SK-N-SH (cell line): ENCODE results near the gene KCTD20. TPM values are rescaled to one million over a fixed set of nuclear protein-coding genes. Genes with fewer than 3 reads are reported as not detected.

ENCODE experiments used
- CTCF ChIA-PET: fragments of 300-600, 350-600 bp; formaldehyde crosslinking; extraction: SDS; loops from one replicate; lab custom pipeline; 2021; lab: Yijun Ruan, JAX
- POLR2A ChIA-PET: fragments of 350-600 bp; sonication (Branson Sonifier 250); formaldehyde crosslinking; extraction: SDS; loops from one replicate; lab custom pipeline; 2020; ENCODE audit warnings: antibody characterized with exemption, inconsistent platforms; lab: Yijun Ruan, JAX
- DNase-seq: peaks from one replicate; pipeline ENCODE4 v3.0.0; 2012
- H2AFZ ChIP-seq: fragments of 200-600 bp; sonication (generic); 2 replicates; pipeline ENCODE4 v1.8.1; 2016; ENCODE audit warnings: antibody characterized with exemption, mild to moderate bottlenecking, low read depth
- H3F3A ChIP-seq: fragments of 200-600 bp; sonication (generic); replicated peaks from 2 replicates; pipeline ENCODE3; 2016; ENCODE audit warnings: antibody characterized with exemption, mild to moderate bottlenecking; ENCODE audit not compliant: insufficient read depth
- H3K27ac ChIP-seq, 2 experiments: fragments of 200-500 bp in 1 of 2; fragments of 200-600 bp in 1 of 2; sonication (Bioruptor generic) in 1 of 2; sonication (generic), shearing (Covaris generic) in 1 of 2; 2 replicates each; pipeline versions ENCODE4 v1.5.1 to v1.6.1; 2014 to 2016; ENCODE audit warnings: low read depth in 2 of 2, inconsistent platforms in 1 of 2, low read length in 1 of 2, mild to moderate bottlenecking in 1 of 2, mixed read lengths in 1 of 2
- H3K27me3 ChIP-seq: fragments of 200-600 bp; sonication (generic), shearing (Covaris generic); 2 replicates; pipeline ENCODE4 v1.6.1; 2016; ENCODE audit warnings: mixed run types; ENCODE audit not compliant: insufficient read depth
- H3K36me3 ChIP-seq, 2 experiments: fragments of 200-500 bp in 1 of 2; fragments of 200-600 bp in 1 of 2; sonication (Bioruptor generic) in 1 of 2; sonication (generic) in 1 of 2; replicated peaks in 1 of 2; 2 replicates each; pipeline versions ENCODE3 to v1.5.1; 2014 to 2016; ENCODE audit warnings: low read length in 1 of 2, mild to moderate bottlenecking in 1 of 2; ENCODE audit not compliant: insufficient read depth in 2 of 2, control insufficient read depth in 1 of 2
- H3K4me1 ChIP-seq, 2 experiments: fragments of 200-500 bp in 1 of 2; fragments of 200-600 bp in 1 of 2; sonication (Bioruptor generic) in 1 of 2; sonication (generic), shearing (Covaris generic) in 1 of 2; 2 replicates each; pipeline versions ENCODE4 v1.5.1 to v1.6.1; 2014 to 2016; ENCODE audit warnings: low read depth in 1 of 2, low read length in 1 of 2, mixed run types in 1 of 2; ENCODE audit not compliant: insufficient read depth in 2 of 2, control insufficient read depth in 1 of 2
- H3K4me2 ChIP-seq: fragments of 200-600 bp; sonication (generic), shearing (Covaris generic); 2 replicates; pipeline ENCODE4 v1.6.1; 2017; ENCODE audit warnings: mixed run types
- H3K4me3 ChIP-seq, 2 experiments: fragments of 200-500 bp in 1 of 2; fragments of 200-600 bp in 1 of 2; sonication (Bioruptor generic) in 1 of 2; sonication (generic), shearing (Covaris generic) in 1 of 2; 2 replicates each; pipeline versions ENCODE4 v1.5.1 to v1.8.1; 2014 to 2016; ENCODE audit warnings: low read depth in 2 of 2, inconsistent platforms in 1 of 2, low read length in 1 of 2, mild to moderate bottlenecking in 1 of 2, mixed read lengths in 1 of 2, moderate library complexity in 1 of 2
- H3K79me2 ChIP-seq: fragments of 200-600 bp; sonication (generic); 2 replicates; pipeline ENCODE4 v1.8.1; 2017; ENCODE audit warnings: mild to moderate bottlenecking; ENCODE audit not compliant: insufficient read depth
- H3K9ac ChIP-seq: fragments of 200-600 bp; sonication (generic); 2 replicates; pipeline ENCODE4 v1.6.1; 2017; ENCODE audit warnings: mixed run types
- H3K9me2 ChIP-seq: fragments of 200-600 bp; sonication (generic); 2 replicates; pipeline ENCODE4 v1.6.1; 2017; ENCODE audit warnings: mixed run types
- H3K9me3 ChIP-seq: fragments of 200-600 bp; sonication (generic); 2 replicates; pipeline ENCODE4 v1.6.1; 2017; ENCODE audit warnings: mixed run types, mild to moderate bottlenecking, moderate library complexity
- H4K20me1 ChIP-seq: fragments of 200-600 bp; sonication (generic); 2 replicates; pipeline ENCODE4 v1.6.1; 2017; ENCODE audit warnings: mild to moderate bottlenecking, mixed run types; ENCODE audit not compliant: insufficient read depth
- ELF1 ChIP-seq: IDR thresholded peaks from 2 replicates; pipeline ENCODE4 v1.4.0; 2012
- EZH2phosphoT487 ChIP-seq: fragments of 200-600 bp; sonication (generic); IDR thresholded peaks from 2 replicates; pipeline ENCODE4 v1.6.1; 2017; ENCODE audit warnings: low read depth, mixed run types, mild to moderate bottlenecking, antibody characterized with exemption, moderate library complexity, borderline replicate concordance
- FOSL2 ChIP-seq: IDR thresholded peaks from 2 replicates; pipeline ENCODE4 v1.4.0; 2012; ENCODE audit warnings: low read depth, mild to moderate bottlenecking, moderate library complexity, borderline replicate concordance
- FOXJ3 ChIP-seq: sonication (generic); formaldehyde crosslinking; IDR thresholded peaks from 2 replicates; pipeline ENCODE4 v1.5.1; 2020; ENCODE audit warnings: mild to moderate bottlenecking, missing genetic modification reagents
- GABPA ChIP-seq: IDR thresholded peaks from 2 replicates; pipeline ENCODE4 v1.4.0; 2012; ENCODE audit warnings: low read depth, mild to moderate bottlenecking
- GATA2 ChIP-seq: sonication (generic); formaldehyde crosslinking; IDR thresholded peaks from 2 replicates; pipeline ENCODE4 v1.5.0; 2020; ENCODE audit warnings: mild to moderate bottlenecking, missing genetic modification reagents
- JUND ChIP-seq: IDR thresholded peaks from 2 replicates; pipeline ENCODE4 v1.4.0; 2012
- MEF2A ChIP-seq: IDR thresholded peaks from 2 replicates; pipeline ENCODE4 v1.4.0; 2012; ENCODE audit warnings: low read depth, borderline replicate concordance
- NFIC ChIP-seq: IDR thresholded peaks from 2 replicates; pipeline ENCODE4 v1.4.0; 2012; ENCODE audit warnings: borderline replicate concordance
- POLR2AphosphoS5 ChIP-seq: IDR thresholded peaks from 2 replicates; pipeline ENCODE4 v1.6.1; 2012; ENCODE audit warnings: low read depth, low read length
- RAD21 ChIP-seq: IDR thresholded peaks from 2 replicates; pipeline ENCODE4 v1.6.1; 2012; ENCODE audit warnings: mild to moderate bottlenecking, low read length
- RFX5 ChIP-seq: IDR thresholded peaks from 2 replicates; pipeline ENCODE4 v1.6.1; 2012; ENCODE audit warnings: mild to moderate bottlenecking, improper control_type of control experiment, low read length
- SMC3 ChIP-seq: IDR thresholded peaks from 2 replicates; pipeline ENCODE4 v1.6.1; 2012; ENCODE audit warnings: low read depth, low read length, improper control_type of control experiment
- TEAD4 ChIP-seq: IDR thresholded peaks from 2 replicates; pipeline ENCODE4 v1.4.0; 2012; ENCODE audit warnings: mild to moderate bottlenecking, borderline replicate concordance; ENCODE audit not compliant: insufficient read depth
- YY1 ChIP-seq: IDR thresholded peaks from 2 replicates; pipeline ENCODE4 v1.4.0; 2012; ENCODE audit warnings: low read depth, mild to moderate bottlenecking
- WGBS: methylation state at CpG from one replicate; pipeline ENCODE4 v1.1.6; 2017; ENCODE audit warnings: low lambda C conversion rate; 5-methylcytosine and 5-hydroxymethylcytosine counted together
- polyA plus RNA-seq, 3 experiments: library from polyadenylated mRNA; depleted of rRNA; stranded (reverse); fragments of >200 nt; gene quantifications; 2 replicates each; pipeline ENCODE4 v1.2.3, GENCODE V29; 2012
- TF ChIP-seq, protein P1 (sequence below): IDR thresholded peaks from 2 replicates; pipeline ENCODE4 v1.4.0; 2012; ENCODE audit warnings: low read depth

KCTD20 gene
- polyA plus RNA-seq, 1 of the 3 experiments (the other 2 are of a cell fraction) = 29.0 TPM

DNA sequence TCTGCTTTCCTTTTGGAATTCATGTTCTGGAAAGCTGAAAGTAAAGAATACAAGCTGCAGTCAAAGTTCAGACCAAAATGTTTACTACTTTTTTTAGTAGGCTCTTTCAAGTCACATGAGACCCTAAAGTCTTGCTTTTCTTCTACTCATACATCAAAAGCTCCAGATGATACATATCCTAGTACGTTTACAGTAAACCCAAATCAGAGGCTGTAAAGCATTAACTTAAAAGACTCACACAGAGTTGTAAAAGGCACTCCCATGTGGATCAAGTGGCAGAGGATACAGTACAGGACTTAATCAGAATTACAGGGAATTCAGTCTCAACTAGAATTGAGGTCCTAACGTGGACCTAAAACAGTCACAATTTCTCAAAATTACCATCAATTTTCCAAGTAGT, 63.8 kb downstream of the KCTD20 start (continued):
- no peak for TF ChIP-seq FOXJ3
- no peak for TF ChIP-seq FOSL2

DNA sequence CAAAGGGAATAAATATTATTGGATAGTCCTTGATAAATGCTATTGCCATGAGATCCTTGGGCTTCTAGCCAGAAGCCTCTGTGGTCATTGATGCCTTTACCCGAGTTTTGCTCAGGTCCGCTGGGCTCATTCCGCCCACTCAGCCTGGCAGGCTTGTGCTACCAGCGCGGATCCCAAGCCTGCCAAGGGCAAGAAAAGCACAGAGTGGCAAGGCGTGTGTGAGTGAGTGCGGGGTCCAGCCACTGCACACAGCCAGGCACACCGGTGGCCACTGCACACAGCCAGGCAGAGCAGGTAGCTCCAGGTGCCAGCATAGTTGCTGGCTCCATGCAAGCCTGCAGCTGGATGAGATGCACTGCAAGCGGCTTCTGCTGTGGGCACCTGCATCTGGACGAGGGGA, 65.7 kb downstream of the KCTD20 start:
- H3K9me3 ChIP-seq = no peaks in the 10 kb centered on the region
- TF ChIP-seq FOXJ3 (no peak), TEAD4 (no peak)
- H3K9me2 ChIP-seq = no peaks in the 10 kb centered on the region
- peaks cover 45 to 54% of the 10 kb centered on the region in 2 experiments for H3K36me3 ChIP-seq
- ChIA-PET POLR2A (no interaction called here), CTCF (interaction anchor here (0.7 to 1.2 kb wide), 3 partner anchors 8 to 20 kb away, joined by 3 read pairs; no protein-coding TSS in a partner anchor)
- DNase-seq = no peak
- 94% methylated on average over 7 of the region's 10 CpGs for WGBS
- no peak overlapping the region for H3K4me3 ChIP-seq
- H3K4me1 ChIP-seq = no peaks in the 10 kb centered on the region; a peak in 1 of 4 replicates
- no peaks in the 10 kb centered on the region for H3K27me3 ChIP-seq
- H3K4me2 ChIP-seq = no peak overlapping the region
- H3K27ac ChIP-seq = no peak overlapping the region
- no peak overlapping the region for H3K9ac ChIP-seq
- H3K79me2 ChIP-seq = no peaks in the 10 kb centered on the region
- H3F3A ChIP-seq = no peaks in the 10 kb centered on the region
- H2AFZ ChIP-seq = no peak overlapping the region
- H4K20me1 ChIP-seq = no peaks in the 10 kb centered on the region

DNA sequence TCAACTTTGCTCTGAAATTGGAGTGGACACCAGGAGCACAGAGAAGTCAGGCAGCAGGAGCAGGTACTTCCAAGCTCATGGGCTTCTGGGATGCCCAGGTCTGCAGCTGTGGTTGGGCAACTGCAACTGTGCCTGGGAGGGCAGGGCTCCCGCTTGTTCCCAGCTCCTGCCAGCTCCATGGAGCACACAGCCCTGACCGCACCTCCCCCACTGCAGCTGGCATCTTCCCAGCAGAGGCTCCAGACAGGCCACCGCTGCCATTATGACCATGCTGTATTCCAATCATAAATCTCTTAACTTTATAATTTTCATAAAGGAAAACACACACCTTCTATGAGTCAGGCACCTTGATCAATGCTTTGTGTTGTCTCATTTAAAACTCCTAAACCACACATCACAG, 67.6 kb downstream of the KCTD20 start:
- no peaks in the 10 kb centered on the region; a peak in 1 of 4 replicates for H3K4me1 ChIP-seq
- no peaks in the 10 kb centered on the region for H3K9me2 ChIP-seq
- no peaks in the 10 kb centered on the region for H3K79me2 ChIP-seq
- TF ChIP-seq RAD21 (no peak), POLR2AphosphoS5 (no peak)
- no peaks in the 10 kb centered on the region for H3K9me3 ChIP-seq
- H3K27me3 ChIP-seq = no peaks in the 10 kb centered on the region
- 100% methylated on average over 2 of the region's 3 CpGs for WGBS
- no peak overlapping the region for H3K9ac ChIP-seq
- no peak for DNase-seq
- H3K27ac ChIP-seq = no peak overlapping the region
- no peaks in the 10 kb centered on the region for H4K20me1 ChIP-seq
- POLR2A ChIA-PET = interaction anchor here (0.7 kb wide), 1 partner anchor 199 kb away, joined by 3 read pairs; no protein-coding TSS in a partner anchor
- H2AFZ ChIP-seq = no peak overlapping the region
- H3K4me2 ChIP-seq = no peak overlapping the region
- H3K4me3 ChIP-seq = no peak overlapping the region
- CTCF ChIA-PET = no interaction called here
- H3K36me3 ChIP-seq = peaks cover 39 to 44% of the 10 kb centered on the region in 2 experiments
- H3F3A ChIP-seq = no peaks in the 10 kb centered on the region

DNA sequence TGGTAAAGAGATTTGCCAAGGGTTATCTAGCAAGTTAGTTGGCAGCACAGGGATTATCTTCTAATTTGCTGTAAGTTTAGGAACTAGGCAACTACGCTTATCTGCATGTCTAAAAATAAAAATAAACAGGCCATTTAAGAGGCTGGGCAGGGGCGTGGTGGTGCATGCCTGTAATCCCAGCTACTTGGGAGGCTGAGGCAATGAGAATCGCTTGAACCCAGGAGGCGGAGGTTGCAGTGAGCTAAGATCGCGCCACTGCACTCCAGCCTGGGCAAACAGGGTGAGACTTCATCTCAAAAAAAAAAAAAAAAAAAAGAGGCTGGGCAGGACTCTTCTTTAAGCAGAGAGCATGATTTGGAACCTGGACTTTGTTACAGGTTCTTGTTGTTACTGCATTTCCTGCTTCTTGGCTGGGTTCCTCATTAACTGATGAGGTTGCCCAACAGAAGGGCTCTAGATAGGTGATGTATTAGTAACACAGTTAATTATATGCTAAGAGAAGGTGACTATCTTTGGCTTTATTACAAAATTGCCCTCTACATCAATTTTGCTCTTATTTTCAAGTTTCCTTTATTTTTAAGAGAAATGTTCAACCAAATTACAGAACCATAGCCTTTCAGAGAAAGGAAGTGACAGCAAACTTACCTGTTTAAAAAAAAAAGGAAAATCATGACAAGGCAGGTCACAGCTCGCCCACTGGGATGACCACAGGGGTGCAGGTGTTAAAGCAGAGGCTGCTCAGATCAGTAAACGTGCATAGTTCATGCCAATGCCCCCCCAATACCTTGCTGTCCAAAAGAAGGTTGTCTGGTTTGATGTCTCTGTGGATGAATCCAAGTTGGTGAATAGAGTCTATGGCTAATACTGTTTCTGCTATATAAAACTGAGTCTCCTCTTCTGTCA, 72.0 kb downstream of the KCTD20 start:
- no peaks in the 10 kb centered on the region for H4K20me1 ChIP-seq
- H3K36me3 ChIP-seq = peaks cover 48% of the 10 kb centered on the region in 2 experiments
- CTCF ChIA-PET = interaction anchor here (0.9 to 1.6 kb wide), 2 partner anchors 18 to 174 kb away, joined by 3 to 4 read pairs; no protein-coding TSS in a partner anchor
- peaks cover 0 to 6% of the 10 kb centered on the region in 2 experiments; a peak in 2 of 4 replicates for H3K4me1 ChIP-seq
- TF ChIP-seq GATA2 (CRISPR knock-in tag) = no peak
- TF ChIP-seq ELF1 = no peak
- TF ChIP-seq YY1 = no peak
- TF ChIP-seq, protein P1, sequence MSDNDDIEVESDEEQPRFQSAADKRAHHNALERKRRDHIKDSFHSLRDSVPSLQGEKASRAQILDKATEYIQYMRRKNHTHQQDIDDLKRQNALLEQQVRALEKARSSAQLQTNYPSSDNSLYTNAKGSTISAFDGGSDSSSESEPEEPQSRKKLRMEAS = no peak
- TF ChIP-seq RFX5 = no peak
- no peak for TF ChIP-seq FOSL2
- no peak for TF ChIP-seq GABPA
- TF ChIP-seq JUND = no peak
- no peak for TF ChIP-seq EZH2phosphoT487
- no peak for TF ChIP-seq SMC3
- TF ChIP-seq MEF2A = no peak
- no peak for TF ChIP-seq NFIC
- TF ChIP-seq, all 33 proteins: peak for 0
- H3K27me3 ChIP-seq = no peaks in the 10 kb centered on the region
- H3K9me2 ChIP-seq = no peaks in the 10 kb centered on the region
- no peak overlapping the region for H3K4me2 ChIP-seq
- no peaks in the 10 kb centered on the region for H3K9me3 ChIP-seq
- no peak for DNase-seq
- POLR2A ChIA-PET = no interaction called here
- H3K9ac ChIP-seq = no peak overlapping the region
- no peak overlapping the region for H2AFZ ChIP-seq
- WGBS = 95% methylated on average over 8 of the region's 8 CpGs
- H3F3A ChIP-seq = no peaks in the 10 kb centered on the region
- no peak overlapping the region for H3K27ac ChIP-seq
- no peak overlapping the region for H3K4me3 ChIP-seq
- H3K79me2 ChIP-seq = no peaks in the 10 kb centered on the region
